HG03439 (cell line): ENCODE results near the gene SMC5.
A peak's percentile ranks its signal among the peaks of the same experiment; 100 is the strongest.
"Not testable (repeated sequence)": the region's sequence is repeated elsewhere in the genome, so short reads cannot be mapped to it uniquely, and the experiment has no call there.

Experiments
- ATAC-seq: cut with Tn5 transposase; IDR thresholded peaks from one replicate; pipeline ENCODE4 v1.9.1; 2021; ENCODE audit warnings: mild to moderate bottlenecking, moderate library complexity; ENCODE audit not compliant: unreplicated experiment

The SMC5 gene

GRCh38 chr9:70355801-70356200, 97.0 kb downstream of the SMC5 start:
- ATAC-seq: no peak

DNA sequence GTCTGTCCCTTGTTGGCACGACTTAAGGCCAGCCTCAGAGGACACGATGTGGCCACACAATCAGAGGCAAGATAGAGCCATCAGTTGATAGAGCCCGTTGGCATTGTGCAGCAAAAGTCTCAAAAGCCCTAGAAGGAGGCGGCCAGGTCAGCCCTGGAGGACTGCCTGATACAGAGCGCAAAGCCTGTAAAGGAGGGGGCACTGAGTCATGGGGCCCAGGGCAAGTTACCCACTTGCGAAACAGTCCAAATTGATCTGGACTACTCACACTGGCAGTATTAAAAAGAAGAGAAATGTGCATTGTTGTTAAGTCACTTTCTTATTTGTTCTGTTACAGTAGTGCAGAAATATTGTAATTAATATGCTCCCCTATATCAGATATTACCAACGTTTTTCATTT, 104.2 kb downstream of the SMC5 start:
- ATAC-seq: no peak

DNA sequence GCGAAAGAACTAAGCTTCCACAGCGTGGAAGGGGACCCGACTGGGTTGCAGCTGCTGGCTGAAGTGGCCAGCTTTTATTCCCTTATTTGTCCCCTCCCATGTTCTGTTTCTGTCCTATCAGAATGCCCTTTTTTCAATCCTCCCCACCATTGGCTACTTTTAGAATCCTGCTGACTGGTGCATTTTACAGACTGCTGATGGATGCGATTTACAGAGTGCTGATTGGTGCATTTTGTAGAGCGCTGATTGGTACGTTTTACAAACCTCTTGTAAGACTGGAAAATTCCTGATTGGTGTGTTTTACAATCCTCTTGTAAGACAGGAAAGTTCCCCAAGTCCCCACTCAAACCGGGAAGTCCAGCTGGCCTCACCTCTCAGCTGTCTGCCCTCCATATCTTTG, 105.0 kb downstream of the SMC5 start:
- ATAC-seq: no peak

DNA sequence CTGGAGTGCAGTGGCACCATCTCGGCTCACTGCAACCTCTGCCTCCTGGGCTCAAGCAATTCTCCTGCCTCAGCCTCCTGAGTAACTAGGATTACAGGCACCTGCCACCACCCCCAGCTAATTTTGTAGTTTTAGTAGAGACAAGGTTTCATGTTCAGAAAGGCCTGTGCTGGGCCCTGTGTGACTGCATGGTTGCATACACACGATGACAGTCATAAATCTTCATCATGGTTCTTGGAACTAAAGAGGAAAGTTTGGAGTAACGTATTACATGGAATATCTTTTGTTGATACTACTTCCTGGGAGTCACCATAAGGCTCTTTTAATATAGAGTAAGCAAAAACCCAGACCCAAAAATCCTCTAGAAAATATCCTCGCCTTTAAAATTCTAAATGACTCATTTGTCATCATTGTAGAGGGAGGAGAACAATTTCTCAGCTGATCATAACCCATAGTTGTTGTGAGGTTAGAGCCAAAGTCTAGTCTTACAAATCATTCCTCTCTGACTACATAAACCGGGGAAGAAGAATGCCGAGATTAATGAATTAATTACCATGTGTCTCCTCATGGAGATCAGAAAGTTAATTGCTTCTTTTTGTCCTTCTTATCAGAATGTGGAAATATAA, 108.6 kb downstream of the SMC5 start:
- no peak for ATAC-seq

DNA sequence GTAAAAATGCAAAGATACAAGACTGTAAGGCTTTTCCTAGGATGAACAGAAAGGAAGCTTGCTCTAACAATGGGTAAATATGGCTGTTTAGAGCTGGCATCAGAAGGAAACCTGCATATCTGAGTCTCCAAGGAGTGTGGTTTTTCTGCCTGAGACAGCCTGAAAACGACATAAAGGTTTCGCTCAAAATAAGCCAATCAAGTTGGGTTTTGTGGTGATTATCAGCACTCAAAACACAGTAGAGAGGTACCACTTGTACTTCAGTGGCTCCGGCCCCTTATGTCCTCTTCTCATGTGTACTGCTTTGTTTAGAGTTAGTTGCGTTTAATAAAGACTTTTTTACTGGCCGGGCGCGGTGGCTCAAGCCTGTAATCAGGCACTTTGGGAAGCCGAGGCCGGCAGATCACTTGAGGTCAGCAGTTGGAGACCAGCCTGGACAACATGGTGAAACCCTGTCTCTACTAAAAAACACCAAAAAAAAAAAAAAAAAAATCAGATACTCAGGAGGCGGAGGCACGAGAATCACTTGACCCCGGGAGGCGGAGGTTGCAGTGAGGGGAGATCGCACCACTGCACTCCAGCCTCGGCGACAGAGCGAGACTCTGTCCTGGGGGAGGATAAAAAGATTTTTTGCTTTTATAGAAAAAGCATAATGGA, 116.3 kb downstream of the SMC5 start:
- ATAC-seq: no peak

GRCh38 chr9:70382046-70382708, 123.4 kb downstream of the SMC5 start:
- no peak for ATAC-seq

- ATAC-seq: no peak
Observed at GRCh38 chr9:70382709-70383605, 124.2 kb downstream of the SMC5 start.

- no peak for ATAC-seq
Observed at GRCh38 chr9:70385426-70385825, 126.6 kb downstream of the SMC5 start.

DNA sequence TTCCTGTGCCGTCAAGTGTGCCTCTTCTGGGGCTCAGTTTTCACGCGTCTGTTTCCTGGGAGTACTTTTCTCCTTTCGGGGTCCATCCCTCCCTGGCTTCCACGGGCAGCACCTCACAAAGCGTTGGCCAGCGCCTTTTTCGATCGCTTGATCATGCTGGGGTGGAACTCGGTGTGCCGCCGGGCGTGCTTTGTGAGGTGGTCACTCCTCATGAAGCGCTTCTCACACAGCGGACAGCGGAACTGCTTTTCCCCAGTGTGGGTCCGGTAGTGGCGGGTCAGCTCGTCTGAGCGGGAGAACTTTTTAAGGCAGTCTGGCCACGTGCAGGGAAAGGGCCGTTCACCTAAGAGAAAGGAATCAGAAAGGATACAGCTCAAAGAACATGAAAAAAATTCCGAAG, 128.9 kb downstream of the SMC5 start:
- no peak for ATAC-seq

- ATAC-seq: no peak
Observed at GRCh38 chr9:70389188-70389587, 130.4 kb downstream of the SMC5 start.

DNA sequence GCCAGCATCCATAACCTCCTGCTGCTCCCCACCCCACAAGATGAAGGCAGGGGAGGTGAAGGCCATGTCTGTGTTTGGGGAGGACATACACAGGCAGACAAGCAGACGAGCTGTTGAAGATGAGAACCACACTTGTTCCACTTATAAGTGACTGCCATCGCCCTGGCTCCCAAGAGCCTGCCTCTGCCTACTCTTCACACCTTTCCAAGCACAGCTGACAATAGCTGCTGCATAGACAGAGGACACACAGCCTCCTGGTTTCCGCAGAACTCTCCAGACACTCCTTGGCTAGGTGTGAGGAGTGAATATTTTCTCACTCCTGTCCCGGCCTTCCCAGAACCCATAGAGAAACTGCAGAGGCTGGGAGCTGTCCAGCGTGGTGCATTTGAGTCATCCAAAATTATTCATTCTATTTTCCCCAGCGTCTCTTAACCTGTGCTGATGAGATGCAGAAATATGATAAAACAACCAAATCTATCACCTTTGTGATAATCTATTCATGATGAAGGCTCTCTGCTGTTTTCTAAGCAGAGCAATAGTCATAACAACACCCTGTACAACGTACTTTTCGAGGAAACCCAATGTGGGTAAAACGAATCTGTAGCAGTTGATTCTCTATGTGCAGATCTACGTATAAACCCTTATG, 131.0 kb downstream of the SMC5 start:
- no peak for ATAC-seq

DNA sequence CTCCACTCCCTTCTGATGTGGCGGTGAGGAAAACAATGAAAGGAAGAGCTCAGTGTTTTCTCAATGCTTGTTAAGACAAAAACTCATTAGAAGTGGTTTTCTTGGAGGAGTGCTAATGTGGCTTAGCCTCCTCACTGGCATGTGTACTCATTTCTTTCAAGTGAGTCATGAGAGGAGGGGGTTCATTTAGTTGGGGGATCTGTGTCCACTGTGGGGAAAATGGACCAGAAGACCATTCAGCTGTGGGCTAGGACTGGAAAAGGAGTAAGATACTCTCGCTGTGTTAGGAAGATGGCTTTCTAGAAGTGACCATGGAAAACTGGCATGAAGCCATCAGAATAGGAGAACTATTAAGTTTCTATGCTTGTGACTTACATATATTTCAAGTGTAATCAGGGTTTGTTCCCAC, 132.2 kb downstream of the SMC5 start:
- ATAC-seq: no peak

DNA sequence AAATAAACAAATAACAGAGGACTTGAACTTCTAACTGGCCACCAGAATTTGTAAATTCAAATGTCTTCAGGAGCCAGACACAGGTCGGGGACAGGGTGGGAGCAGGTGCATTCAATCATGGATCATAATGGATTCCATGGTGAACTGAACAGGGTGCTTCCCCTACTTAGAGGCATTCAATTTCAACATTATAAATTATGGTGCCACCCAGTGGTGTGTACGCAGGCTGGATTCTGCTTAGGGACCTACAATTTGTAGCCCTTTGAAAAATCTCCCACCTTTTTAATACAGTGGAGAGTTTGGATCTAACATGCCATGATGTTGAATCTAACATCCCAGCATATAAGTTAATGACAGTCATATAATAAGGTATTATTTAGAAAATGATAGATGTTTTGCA, 133.4 kb downstream of the SMC5 start:
- no peak for ATAC-seq

GRCh38 chr9:70392850-70393249, 134.1 kb downstream of the SMC5 start:
- ATAC-seq: no peak

GRCh38 chr9:70395652-70396051, 136.9 kb downstream of the SMC5 start:
- ATAC-seq: no peak

DNA sequence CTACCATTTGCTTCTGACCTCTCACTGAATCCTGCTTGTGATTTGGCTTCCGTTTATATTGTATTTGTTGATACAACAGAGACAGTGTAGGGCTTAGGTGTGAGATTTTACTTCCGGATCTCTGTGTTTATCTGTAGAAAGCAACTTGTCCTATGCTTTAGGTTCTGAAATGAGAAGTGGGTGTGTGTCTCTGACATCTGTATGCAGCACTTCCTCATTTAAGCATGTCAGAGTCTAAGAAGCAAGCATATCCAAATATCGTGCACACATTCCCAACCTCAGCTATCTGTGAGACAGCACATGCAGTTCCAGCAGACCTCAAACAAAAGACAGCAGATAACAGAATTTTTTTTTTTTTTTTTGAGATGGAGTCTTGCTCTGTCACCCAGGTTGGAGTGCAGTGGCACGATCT, 139.4 kb downstream of the SMC5 start:
- ATAC-seq: peak; percentile 98

DNA sequence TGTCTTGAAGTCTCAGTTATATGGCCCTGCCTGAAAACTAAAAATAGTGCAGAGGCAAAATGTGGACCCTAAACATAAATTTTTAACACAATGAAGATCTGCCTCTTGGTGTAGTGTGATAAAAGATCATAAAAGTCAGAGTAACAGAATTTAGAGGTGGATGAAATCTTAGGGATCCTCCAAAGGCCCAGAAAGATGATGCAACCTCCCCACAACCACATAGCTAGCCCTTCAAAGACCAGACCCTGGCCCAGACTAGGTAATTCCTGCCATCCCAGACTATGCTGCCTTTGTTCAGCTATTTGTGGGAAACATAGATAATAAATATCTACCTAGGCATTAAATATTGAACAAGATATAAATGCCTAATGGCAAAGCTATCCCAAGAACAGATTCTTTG, 140.4 kb downstream of the SMC5 start:
- ATAC-seq: no peak

DNA sequence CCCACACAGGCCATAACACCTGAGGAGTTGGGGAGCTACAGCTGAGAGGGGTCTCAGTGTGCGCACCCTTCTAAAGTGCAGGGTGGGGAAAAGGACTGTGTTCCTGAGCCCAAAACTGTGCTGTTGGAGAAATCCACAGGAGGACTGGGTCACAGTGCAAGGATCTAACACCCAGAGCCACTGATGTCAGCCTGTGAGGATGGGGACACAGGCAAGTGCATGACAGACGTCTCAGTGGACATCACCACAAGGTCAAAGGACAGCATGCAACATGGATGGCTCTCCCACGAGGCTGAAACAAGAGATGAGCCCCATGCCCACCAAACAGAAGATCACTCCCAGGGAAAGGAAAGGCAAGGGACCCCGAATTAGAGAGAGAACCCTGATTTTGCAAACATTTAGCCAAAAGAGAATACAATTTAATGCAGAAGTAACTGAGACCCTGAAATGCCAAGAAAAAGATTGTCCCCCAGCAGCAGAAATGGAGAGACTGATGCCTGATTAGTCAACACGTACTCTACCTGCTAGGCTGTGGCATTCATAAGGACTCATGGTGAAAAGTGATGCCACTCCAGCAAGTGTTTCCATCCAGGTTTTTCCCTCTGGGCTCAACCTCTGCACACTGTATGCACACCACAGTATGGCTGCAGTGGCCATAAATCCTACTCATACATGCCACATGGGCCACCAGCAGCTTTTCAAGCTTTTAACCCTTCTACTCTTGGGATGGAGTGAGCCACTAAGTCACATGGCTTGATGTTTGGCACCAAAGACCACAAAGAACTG, 141.5 kb downstream of the SMC5 start:
- ATAC-seq: no peak

DNA sequence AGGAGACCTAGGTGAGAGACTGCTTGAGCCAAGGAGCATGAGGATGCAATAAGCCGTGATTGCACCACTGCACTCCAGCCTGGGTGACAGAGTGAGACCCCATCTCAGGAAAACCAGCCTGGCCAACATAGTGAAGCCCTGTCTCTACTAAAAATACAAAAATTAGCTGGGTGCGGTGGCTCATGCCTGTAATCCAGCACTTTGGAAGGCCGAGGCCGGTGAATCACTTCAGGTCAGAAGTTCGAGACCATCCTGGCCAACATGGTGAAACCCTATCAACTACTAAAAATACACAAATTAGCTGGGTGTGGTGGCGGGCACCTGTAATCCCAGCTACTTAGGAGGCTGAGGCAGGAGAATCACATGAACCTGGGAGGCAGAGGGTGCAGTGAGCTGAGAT, 142.5 kb downstream of the SMC5 start:
- not testable (repeated sequence) for ATAC-seq

DNA sequence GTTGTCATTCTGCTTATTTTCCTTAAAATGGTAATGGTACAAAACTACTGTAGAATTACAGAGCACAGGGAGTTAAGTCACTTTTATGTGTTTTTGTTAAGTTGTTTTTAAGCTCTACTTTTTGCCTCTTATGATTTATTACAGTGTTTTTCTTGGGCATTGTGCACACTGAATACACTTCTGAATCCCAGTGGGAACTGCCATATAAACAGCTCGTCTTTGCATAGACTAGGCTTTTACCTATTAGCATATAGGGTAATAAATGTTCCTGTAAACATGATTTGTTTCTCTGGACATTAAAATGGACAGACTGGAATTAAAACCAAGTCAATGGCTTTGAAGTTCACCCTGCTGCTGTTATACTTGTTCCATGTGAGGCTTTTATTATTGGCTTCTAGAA, 143.4 kb downstream of the SMC5 start:
- ATAC-seq: no peak
